Pancreas (tissue), 10 donors: ENCODE measurements around the gene TENM3. TPM values are rescaled to one million over a fixed set of nuclear protein-coding genes. Genes with fewer than 3 reads are reported as not detected.

ENCODE experiments used
- ATAC-seq, 4 donors: fragments of 200-7000 bp; cut with Tn5 transposase; one replicate each; pipeline versions ENCODE4 v1.8.0 to v1.9.1; 2020; ENCODE audit warnings: mild to moderate bottlenecking in 4 of 4, moderate library complexity in 4 of 4
- DNase-seq, 6 donors: peaks; one replicate each; pipeline ENCODE4 v3.0.0-alpha.2; 2020
- FAIRE-seq: peaks from 2 replicates; lab custom pipeline; 2012; peaks lifted over from hg19 to GRCh38; lab: Jason Lieb, UNC
- H3K27ac ChIP-seq, 4 donors: fragments of 200-600 bp; sonication (generic); 1 replicate in 3 of 4; 2 replicates in 1 of 4; pipeline versions ENCODE4 v1.5.0 to v1.8.0; 2020
- H3K27me3 ChIP-seq, 4 donors: fragments of 200-600 bp; one replicate each; pipeline ENCODE4 v1.8.0; 2021
- H3K36me3 ChIP-seq, 3 donors: fragments of 200-600 bp; sonication (generic) in 1 of 3; one replicate each; pipeline versions ENCODE4 v1.5.0 to v1.8.0; 2020 to 2021
- H3K4me1 ChIP-seq, 3 donors: fragments of 200-600 bp; one replicate each; pipeline ENCODE4 v1.8.0; 2021
- H3K4me3 ChIP-seq, 4 donors: fragments of 200-600 bp; sonication (generic) in 2 of 4; one replicate each; pipeline versions ENCODE4 v1.5.0 to v1.8.0; 2020 to 2021
- H3K9me3 ChIP-seq, 4 donors: fragments of 200-600 bp; one replicate each; pipeline ENCODE4 v1.8.0; 2021
- CTCF ChIP-seq, 4 donors: fragments of 200-600 bp; sonication (generic) in 3 of 4; IDR thresholded peaks; one replicate each; pipeline versions ENCODE4 v1.5.0 to v1.8.0; 2021; ENCODE audit warnings: antibody characterized with exemption in 4 of 4
- WGBS, 2 donors: extraction: QIAGEN DNeasy Blood & Tissue Kit; methylation state at CpG; one replicate each; pipeline ENCODE4 v1.1.7; 2013; 5-methylcytosine and 5-hydroxymethylcytosine counted together
- intact Hi-C, 3 donors: fragments of 100-400 bp; cut with DNase I; formaldehyde crosslinking; loops; one replicate each; pipeline versions ENCODE4 v1.11.1 to v1.14.2; 2022
- polyA plus RNA-seq, 2 donors: library from polyadenylated mRNA; stranded (reverse); fragments of 200-250 nt; gene quantifications; one replicate each; pipeline ENCODE4 v1.2.3, GENCODE V29; 2013
- total RNA-seq, 6 donors: library from RNA; stranded (reverse); fragmentation: NEBNext Ultra II Directional in 4 of 6; extraction: Animal tissue kit (Norgen Biotek cat#: 25700) in 4 of 6; gene quantifications; one replicate each; pipeline versions ENCODE4 v1.2.1 to v1.2.4, GENCODE V29; 2021 to 2023
- donor health status: healthy with polysubstance abuse.
- donor health status: DM: no; HTN: no; CAD: no; lungs with moderate emphysema.
- donor health status: DM: no; HTN: no; CAD: no.
- donor health status: control.
- donor health status: control.
- donor health status: Bipolar disorder and iron deficiency.
- donor health status: DM: yes; HTN: yes; CAD: no.
- donor health status: DM: no; HTN: no; CAD: no.
- donor health status: DM: no; HTN: no; CAD: no.
- donor health status: DM: yes; HTN: yes; CAD: no.

Gene TENM3
- total and polyA plus RNA-seq, 8 donors = 0.99 to 6.1 (median 4.4) TPM

- ATAC-seq (no peak), DNase-seq (no peak), FAIRE-seq (no peak)
- 77 to 82% methylated on average over 4 of the region's 4 CpGs for WGBS, 2 donors
- H3K27ac ChIP-seq = no peak overlapping the region
- no peaks in the 10 kb centered on the region for H3K4me1 ChIP-seq
- no peak overlapping the region for H3K4me3 ChIP-seq
- H3K9me3 ChIP-seq = no peaks in the 10 kb centered on the region
- intact Hi-C loops = no loop called here
- no peaks in the 10 kb centered on the region for H3K36me3 ChIP-seq
- no peaks in the 10 kb centered on the region for H3K27me3 ChIP-seq
- no peak for TF ChIP-seq CTCF (IDR thresholded peaks at IDR 0.05)
Measured at GRCh38 chr4:182294451-182294850, 51.2 kb downstream of the TENM3 start.

DNA sequence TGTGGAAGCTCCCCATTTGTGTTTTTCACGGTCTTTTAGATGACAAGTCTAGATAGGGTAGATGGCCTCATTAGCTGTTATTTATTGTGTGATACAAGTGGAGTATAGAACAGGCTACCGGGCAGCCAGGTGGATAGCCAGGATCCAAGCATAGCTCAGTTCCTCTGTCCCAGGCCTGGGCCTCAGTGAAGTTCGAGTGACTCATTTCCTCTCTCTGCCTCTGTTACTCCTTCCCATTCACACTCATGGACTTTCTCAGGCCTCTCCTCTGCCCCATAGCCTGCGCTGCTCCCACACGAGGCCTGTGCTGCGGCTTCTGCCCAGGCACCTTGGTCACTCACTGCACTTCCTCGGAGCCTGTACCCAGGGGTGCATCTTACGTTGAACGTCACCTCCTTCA, 54.5 kb downstream of the TENM3 start:
- TF ChIP-seq CTCF (IDR thresholded peaks at IDR 0.05) = no peak
- no peaks in the 10 kb centered on the region for H3K9me3 ChIP-seq
- DNase-seq (no peak), ATAC-seq (no peak), FAIRE-seq (no peak)
- H3K27ac ChIP-seq = no peak overlapping the region
- 84 to 88% methylated on average over 9 of the region's 9 CpGs for WGBS, 2 donors
- no peaks in the 10 kb centered on the region for H3K36me3 ChIP-seq
- H3K4me1 ChIP-seq = no peaks in the 10 kb centered on the region
- H3K27me3 ChIP-seq = no peaks in the 10 kb centered on the region
- no peak overlapping the region for H3K4me3 ChIP-seq
- intact Hi-C loops = no loop called here

- H3K27ac ChIP-seq = no peak overlapping the region
- 78 to 90% methylated on average over 5 of the region's 5 CpGs for WGBS, 2 donors
- H3K4me3 ChIP-seq = no peak overlapping the region
- no peaks in the 10 kb centered on the region for H3K4me1 ChIP-seq
- H3K9me3 ChIP-seq = no peaks in the 10 kb centered on the region
- TF ChIP-seq CTCF (IDR thresholded peaks at IDR 0.05) = no peak
- H3K36me3 ChIP-seq = no peaks in the 10 kb centered on the region
- H3K27me3 ChIP-seq = no peaks in the 10 kb centered on the region
- FAIRE-seq (no peak), DNase-seq (no peak), ATAC-seq (no peak)
- intact Hi-C loops = no loop called here
Measured at GRCh38 chr4:182301736-182302135, 58.5 kb downstream of the TENM3 start.

DNA sequence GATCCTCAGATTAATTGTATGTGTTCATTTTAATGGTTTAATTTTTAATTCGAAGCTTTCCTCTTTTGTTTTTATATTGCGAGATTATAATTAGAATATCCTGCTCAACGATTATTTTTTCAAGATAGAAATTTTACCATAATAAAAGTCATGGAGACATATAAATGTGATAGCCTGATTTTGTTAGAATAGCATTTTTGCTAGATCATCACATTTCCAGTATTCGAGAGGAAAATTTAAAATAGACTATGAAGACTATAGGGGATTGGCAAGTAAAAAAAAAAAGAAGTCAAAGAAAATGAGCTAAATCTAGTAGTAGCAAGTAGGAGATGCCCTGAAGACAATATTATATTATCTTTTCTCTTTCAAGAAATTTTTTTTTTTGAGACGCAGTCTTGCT, 60.6 kb downstream of the TENM3 start:
- DNase-seq (no peak), ATAC-seq (no peak), FAIRE-seq (no peak)
- no peaks in the 10 kb centered on the region for H3K36me3 ChIP-seq
- no peak overlapping the region for H3K27ac ChIP-seq
- no peak for TF ChIP-seq CTCF (IDR thresholded peaks at IDR 0.05)
- no peaks in the 10 kb centered on the region for H3K27me3 ChIP-seq
- H3K4me1 ChIP-seq = no peaks in the 10 kb centered on the region
- WGBS, 2 donors = 86 to 93% methylated on average over 5 of the region's 5 CpGs
- no peaks in the 10 kb centered on the region for H3K9me3 ChIP-seq
- H3K4me3 ChIP-seq = no peak overlapping the region
- intact Hi-C loops = no loop called here

GRCh38 chr4:182306792-182307507, 63.7 kb downstream of the TENM3 start:
- Histone ChIP-seq H3K4me1 (no peaks in the 10 kb centered on the region), H3K27me3 (no peaks in the 10 kb centered on the region), H3K4me3 (no peak overlapping the region), H3K27ac (no peak overlapping the region), H3K36me3 (no peaks in the 10 kb centered on the region), H3K9me3 (no peaks in the 10 kb centered on the region)
- 68 to 76% methylated on average over 4 of the region's 4 CpGs for WGBS, 2 donors
- TF ChIP-seq CTCF (IDR thresholded peaks at IDR 0.05) = no peak
- FAIRE-seq = no peak
- intact Hi-C loops = no loop called here
- ATAC-seq = no peak
- no peak for DNase-seq
